ENCODE results near the gene DNALI1.

Gene DNALI1

DNA sequence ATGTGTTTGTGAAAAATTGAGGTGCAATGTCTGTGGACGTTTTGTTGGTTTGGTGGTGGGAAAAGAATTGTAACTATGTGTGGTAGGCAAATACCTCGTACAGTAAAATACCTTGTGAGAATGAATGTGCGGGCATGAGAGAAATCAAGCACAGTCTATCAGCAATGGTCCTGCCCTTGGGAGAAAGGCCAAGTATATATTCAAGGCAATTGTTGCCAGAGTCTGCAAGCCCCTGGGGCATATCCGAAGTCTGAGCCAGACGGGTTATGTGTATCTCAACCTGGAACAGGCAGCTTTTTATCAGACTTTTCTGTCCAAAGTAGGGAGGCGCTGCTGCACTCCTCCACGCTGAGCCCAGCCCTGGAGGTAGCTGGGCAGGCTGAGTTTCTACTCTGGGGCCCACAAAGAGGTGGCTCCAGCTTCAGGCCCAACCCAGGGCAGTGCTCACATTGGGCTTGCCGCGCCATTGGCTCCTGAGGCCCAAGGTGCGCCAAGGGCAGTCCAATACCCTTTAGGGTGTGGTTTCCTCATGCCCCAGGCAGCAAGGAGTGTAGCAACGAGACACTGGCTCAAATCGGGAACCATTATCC lies 48.4 kb downstream of the DNALI1 start:
- DNase-seq, result no peak

GRCh38 chr1:37605806-37606474 lies 49.2 kb downstream of the DNALI1 start:
- DNase-seq, result no peak

- no peak for DNase-seq
Observed at GRCh38 chr1:37606481-37607263, 49.9 kb downstream of the DNALI1 start.

- no peak for DNase-seq
Observed at GRCh38 chr1:37609002-37609401, 52.3 kb downstream of the DNALI1 start.

DNA sequence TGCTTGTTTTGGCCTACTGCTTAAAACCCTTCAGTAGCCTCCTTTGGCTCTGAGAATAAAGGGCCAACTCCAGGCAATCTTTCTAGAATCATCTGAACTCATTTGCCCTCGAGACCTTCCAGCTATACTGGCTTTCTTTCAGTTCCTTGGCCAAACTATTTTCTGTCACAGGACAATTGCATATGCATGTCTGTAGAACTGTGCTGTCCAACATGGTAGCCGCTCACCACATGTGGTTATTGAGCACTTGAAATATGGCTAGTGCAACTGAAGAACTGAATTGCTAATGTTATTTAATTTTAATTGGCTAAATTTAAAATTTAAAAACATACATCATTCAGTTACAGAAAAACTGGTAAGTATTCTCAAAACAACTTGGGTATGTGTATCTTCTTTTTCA lies 53.3 kb downstream of the DNALI1 start:
- DNase-seq, result no peak

- no peak for DNase-seq
Observed at GRCh38 chr1:37612186-37612585, 55.4 kb downstream of the DNALI1 start.

DNA sequence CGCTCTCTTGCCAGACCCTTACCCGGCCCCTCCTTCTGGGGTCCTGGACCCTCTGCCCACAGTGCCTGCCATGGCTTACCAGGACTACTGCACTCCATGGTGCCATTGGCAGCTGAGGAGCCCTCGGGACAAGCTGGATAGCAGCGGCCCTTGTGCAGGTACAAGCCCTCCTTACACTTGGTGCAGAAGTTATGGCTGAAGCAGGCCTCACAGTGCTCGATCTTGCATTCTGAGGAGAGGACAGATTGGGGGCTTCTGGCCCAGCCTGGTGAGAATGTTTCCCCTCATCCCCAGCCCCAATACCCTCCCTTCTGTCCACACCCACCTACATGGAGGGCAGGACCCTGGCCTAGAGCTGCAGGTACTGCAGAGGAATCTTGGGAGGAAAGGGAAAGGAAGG lies 57.4 kb downstream of the DNALI1 start:
- no peak for DNase-seq

- no peak for DNase-seq
Observed at GRCh38 chr1:37616330-37616729, 59.6 kb downstream of the DNALI1 start.
